Endodermal cell (in vitro differentiated cells): ENCODE measurements around the gene OR10R2. TPM values are rescaled to one million over a fixed set of nuclear protein-coding genes. Genes with fewer than 3 reads are reported as not detected.

Experiments
- DNase-seq: peaks from one replicate; pipeline ENCODE4 v3.0.0-alpha.2; 2017
- H3K27ac ChIP-seq: 2 replicates; pipeline ENCODE4 v1.5.1; 2013; ENCODE audit warnings: mild to moderate bottlenecking, low read depth, low read length, moderate library complexity
- H3K27me3 ChIP-seq: 2 replicates; pipeline ENCODE4 v1.6.1; 2013; ENCODE audit warnings: mild to moderate bottlenecking, low read length, moderate library complexity; ENCODE audit not compliant: insufficient read depth, control insufficient read depth, poor library complexity, severe bottlenecking
- H3K36me3 ChIP-seq: 2 replicates; pipeline ENCODE4 v1.7.0; 2013; ENCODE audit warnings: mild to moderate bottlenecking, low read length, moderate library complexity; ENCODE audit not compliant: control insufficient read depth, insufficient read depth
- H3K4me1 ChIP-seq: one replicate; pipeline ENCODE4 v1.7.0; 2013; ENCODE audit warnings: low read length; ENCODE audit not compliant: control insufficient read depth, insufficient read depth
- H3K4me3 ChIP-seq: 2 replicates; pipeline ENCODE4 v1.5.1; 2013; ENCODE audit warnings: mild to moderate bottlenecking, low read length, moderate library complexity
- H3K9ac ChIP-seq: 2 replicates; pipeline ENCODE4 v1.6.1; 2013; ENCODE audit warnings: mild to moderate bottlenecking, low read length, moderate library complexity; ENCODE audit not compliant: poor library complexity, severe bottlenecking; ENCODE audit errors: extremely low read depth
- H3K9me3 ChIP-seq: 2 replicates; pipeline ENCODE4 v1.6.1; 2013; ENCODE audit warnings: mild to moderate bottlenecking, low read length, moderate library complexity; ENCODE audit not compliant: control insufficient read depth
- H3K27ac Mint-ChIP-seq: 2 replicates; pipeline ENCODE4 v1.8.0; 2020; ENCODE audit warnings: mixed read lengths
- H3K27me3 Mint-ChIP-seq: 2 replicates; pipeline ENCODE4 v1.8.0; 2021; ENCODE audit warnings: mild to moderate bottlenecking, mixed read lengths; ENCODE audit not compliant: insufficient read depth
- H3K36me3 Mint-ChIP-seq: 2 replicates; pipeline ENCODE4 v1.8.0; 2020; ENCODE audit warnings: low read depth, mixed read lengths
- H3K4me1 Mint-ChIP-seq: 2 replicates; pipeline ENCODE4 v1.8.0; 2020; ENCODE audit warnings: mixed read lengths
- H3K4me3 Mint-ChIP-seq: 2 replicates; pipeline ENCODE4 v1.8.0; 2020; ENCODE audit warnings: mild to moderate bottlenecking, moderate library complexity, mixed read lengths
- H3K9me3 Mint-ChIP-seq: 2 replicates; pipeline ENCODE4 v1.8.0; 2020; ENCODE audit warnings: mild to moderate bottlenecking, mixed read lengths
- CTCF ChIP-seq: fragments of 200-600 bp; sonication (generic); conservative IDR thresholded peaks from 2 replicates; pipeline ENCODE4 v1.5.0; 2021; ENCODE audit warnings: antibody characterized with exemption, mild to moderate bottlenecking
- WGBS, 2 experiments: methylation state at CpG; one replicate each; pipeline versions ENCODE4 v1.1.5 to v1.1.7; 2013; ENCODE audit warnings: missing lambda C conversion rate in 2 of 2, mixed read lengths in 1 of 2; ENCODE audit not compliant: insufficient coverage in 1 of 2, insufficient read length in 1 of 2; 5-methylcytosine and 5-hydroxymethylcytosine counted together
- total RNA-seq, 2 donors: library from RNA; stranded (reverse); fragmentation: NEBNext Ultra II Directional in 1 of 2; extraction: Animal tissue kit (Norgen Biotek cat#: 25700) in 1 of 2; gene quantifications; 2 replicates in 1 of 2; 3 replicates in 1 of 2; pipeline ENCODE4 v1.2.1, GENCODE V29; 2021

Gene OR10R2
- total RNA-seq, 2 donors from 2014 or later = not detected

- H3K36me3 ChIP-seq = no peaks in the 10 kb centered on the region
- no peak overlapping the region for H3K27ac ChIP-seq
- no peaks in the 10 kb centered on the region for H3K4me1 ChIP-seq
- no peak for TF ChIP-seq CTCF
- H3K4me3 Mint-ChIP-seq = no peak overlapping the region
- H3K4me1 Mint-ChIP-seq = no peaks in the 10 kb centered on the region
- H3K9me3 Mint-ChIP-seq = no peaks in the 10 kb centered on the region
- no peaks in the 10 kb centered on the region for H3K27me3 ChIP-seq
- DNase-seq = no peak
- H3K27me3 Mint-ChIP-seq = no peaks in the 10 kb centered on the region
- H3K4me3 ChIP-seq = no peak overlapping the region
- H3K9ac ChIP-seq = no peak overlapping the region
- H3K27ac Mint-ChIP-seq = no peak overlapping the region
- no peaks in the 10 kb centered on the region for H3K36me3 Mint-ChIP-seq
- no peaks in the 10 kb centered on the region for H3K9me3 ChIP-seq
These were observed 14.8 kb upstream of the OR10R2 start for GRCh38 chr1:158457246-158457645.

- no peak overlapping the region for H3K27ac Mint-ChIP-seq
- no peaks in the 10 kb centered on the region for H3K36me3 ChIP-seq
- no peak for DNase-seq
- no peak overlapping the region for H3K4me3 ChIP-seq
- no peak overlapping the region for H3K9ac ChIP-seq
- TF ChIP-seq CTCF = no peak
- no peaks in the 10 kb centered on the region for H3K36me3 Mint-ChIP-seq
- no peaks in the 10 kb centered on the region for H3K4me1 Mint-ChIP-seq
- no peaks in the 10 kb centered on the region for H3K27me3 ChIP-seq
- no peak overlapping the region for H3K27ac ChIP-seq
- H3K9me3 Mint-ChIP-seq = no peaks in the 10 kb centered on the region
- no peaks in the 10 kb centered on the region for H3K9me3 ChIP-seq
- no peak overlapping the region for H3K4me3 Mint-ChIP-seq
- H3K4me1 ChIP-seq = no peaks in the 10 kb centered on the region
- H3K27me3 Mint-ChIP-seq = no peaks in the 10 kb centered on the region
These were observed 13.8 kb upstream of the OR10R2 start for GRCh38 chr1:158458263-158458662.

GRCh38 chr1:158461534-158461933 is 10.5 kb upstream of the OR10R2 start, which contains the start of gene OR10K1:
Gene OR10K1, plus strand, starts transcription at chr1:158461834. Its CDS starts 3,728 bp downstream, at chr1:158465562.
- Mint-ChIP-seq H3K36me3 (no peaks in the 10 kb centered on the region), H3K27me3 (no peaks in the 10 kb centered on the region), H3K4me3 (no peak within 1 kb of the TSS), H3K27ac (no peak within 1 kb of the TSS), H3K9me3 (no peaks in the 10 kb centered on the region), H3K4me1 (no peaks in the 10 kb centered on the region)
- H3K9ac ChIP-seq = no peak within 1 kb of the TSS
- H3K27me3 ChIP-seq = no peaks in the 10 kb centered on the region
- H3K9me3 ChIP-seq = no peaks in the 10 kb centered on the region
- no peaks in the 10 kb centered on the region for H3K36me3 ChIP-seq
- no peak within 1 kb of the TSS for H3K4me3 ChIP-seq
- WGBS, 2 experiments = 83 to 94% methylated on average over 2 of the region's 2 CpGs
- no peak for TF ChIP-seq CTCF
- no peak within 1 kb of the TSS for H3K27ac ChIP-seq
- H3K4me1 ChIP-seq = no peaks in the 10 kb centered on the region
- DNase-seq = no peak
